ENCODE results near the gene PCBP3. TPM values are rescaled to one million over a fixed set of nuclear protein-coding genes. Genes with fewer than 3 reads are reported as not detected.

PCBP3 gene
- total and polyA plus RNA-seq, 2 donors (not counting 3 experiments of a cell fraction or from before 2014, with no cell fraction given) = 0.06 to 1.1 TPM

DNA sequence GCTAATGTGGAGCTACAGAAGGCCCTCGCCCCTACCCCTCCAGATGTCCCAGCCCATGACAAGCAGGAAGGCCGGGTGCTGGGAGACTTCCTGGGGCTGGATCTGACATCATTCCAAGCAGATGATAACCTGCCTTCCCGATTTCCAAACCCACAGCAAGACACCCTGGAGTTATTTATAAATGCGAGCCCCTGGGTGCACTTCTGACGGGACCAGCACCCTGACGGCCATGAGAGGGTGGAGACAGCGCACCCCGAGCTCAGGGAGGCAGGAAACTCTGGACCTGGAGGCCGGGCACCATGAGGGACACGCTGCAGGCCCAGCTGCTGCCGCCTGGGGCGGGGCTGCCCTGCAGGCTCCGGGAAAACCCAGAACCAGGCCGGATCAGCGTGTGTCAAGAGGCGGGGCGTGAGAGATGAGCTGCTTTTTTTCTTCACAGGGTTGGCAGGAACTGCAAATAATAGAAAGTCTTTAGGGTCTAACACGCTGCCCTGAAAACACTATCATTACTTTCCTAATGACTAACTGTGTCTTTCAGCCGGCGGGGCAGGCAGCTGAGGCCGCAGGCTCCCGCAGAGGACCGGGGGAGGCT, 2.5 kb upstream of the PCBP3 start:
- BruUV-seq (replicated peaks) = no TSS peak
- Histone ChIP-seq H3K4me1 (ENCODE audit: control insufficient read depth, extremely low read depth, insufficient read depth, low read length) (no peaks in the 10 kb centered on the region), H3K9me3 (replicated peaks; ENCODE audit: control insufficient read depth, insufficient read depth, low read length) (no peaks in the 10 kb centered on the region), H3K9ac (replicated peaks; ENCODE audit: extremely low read depth, insufficient read depth, low read length) (no peak overlapping the region), H3K27ac (ENCODE audit: insufficient read depth, low read depth, low read length) (no peak overlapping the region), H3K27me3 (ENCODE audit: control insufficient read depth in 2 of 2, insufficient read depth in 2 of 2, low read length in 2 of 2) (peaks cover 13 to 29% of the 10 kb centered on the region in 2 experiments), H3K9me1 (replicated peaks; ENCODE audit: control insufficient read depth, extremely low read depth, insufficient read depth, low read length) (no peaks in the 10 kb centered on the region), H3K4me2 (ENCODE audit: insufficient read depth, low read length) (no peak overlapping the region), H4K20me1 (replicated peaks; ENCODE audit: control insufficient read depth, extremely low read depth, insufficient read depth, low read length) (no peaks in the 10 kb centered on the region), H3K79me2 (ENCODE audit: control insufficient read depth, insufficient read depth, low read length) (no peaks in the 10 kb centered on the region), H3K36me3 (ENCODE audit: control insufficient read depth in 2 of 2, extremely low read depth in 1 of 2, insufficient read depth in 2 of 2, low read length in 2 of 2) (no peaks in the 10 kb centered on the region), H2AFZ (ENCODE audit: low read depth, low read length) (no peak overlapping the region), H3K4me3 (replicated peaks in 1 of 3; ENCODE audit: insufficient read depth in 1 of 3, low read depth in 1 of 3, low read length in 3 of 3) (no peak overlapping the region)
- CTCF ChIA-PET = no interaction called here
- DNase-seq (ENCODE audit: low read depth, low spot score) = no peak
- dilution Hi-C loops (cut with MboI; ENCODE audit: extremely low pct_ligation_motif_present, low sequenced_read_pairs) (no loop called here), intact Hi-C loops (cut with micrococcal nuclease) (no loop called here)
- no peak for TF ChIP-seq MYC (IDR thresholded peaks at IDR 0.05; ENCODE audit: low read depth, low read length)
- TF ChIP-seq POLR2AphosphoS5 (IDR thresholded peaks at IDR 0.05; ENCODE audit: insufficient read depth, low read depth, low read length) = no peak
- POLR2A ChIA-PET = no interaction called here
- FAIRE-seq = no peak

DNA sequence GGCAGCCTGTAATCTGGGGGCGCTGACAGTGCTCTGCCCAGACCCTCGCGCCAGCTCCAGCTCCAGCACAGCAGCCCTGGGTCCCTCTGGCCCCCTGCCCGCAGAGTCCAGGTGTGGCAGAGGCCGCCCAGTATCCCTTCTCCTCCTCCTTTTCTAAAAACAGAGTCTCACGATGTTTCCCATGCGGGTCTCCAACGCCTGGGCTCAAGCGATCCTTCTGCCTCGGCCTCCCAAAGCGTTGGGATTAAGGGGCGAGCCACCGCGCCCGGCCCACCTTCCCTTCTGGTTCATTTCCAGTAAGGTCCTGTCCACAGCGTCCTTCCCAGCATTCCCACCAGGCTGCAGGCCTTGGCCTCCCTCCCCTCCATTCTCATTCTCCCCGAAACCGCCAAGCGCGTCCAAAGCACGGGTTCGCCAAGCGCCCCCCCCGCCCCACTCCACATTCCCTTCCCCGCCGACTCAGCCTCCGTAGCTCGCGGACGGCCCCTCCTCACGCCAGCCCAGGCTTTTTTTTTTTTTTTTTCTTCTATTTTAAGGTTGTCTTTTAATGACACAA, 2.0 kb upstream of the PCBP3 start:
- FAIRE-seq (no peak), DNase-seq (ENCODE audit: low read depth, low spot score) (no peak)
- Histone ChIP-seq H3K9ac (replicated peaks; ENCODE audit: extremely low read depth, insufficient read depth, low read length) (no peak overlapping the region), H4K20me1 (replicated peaks; ENCODE audit: control insufficient read depth, extremely low read depth, insufficient read depth, low read length) (no peaks in the 10 kb centered on the region), H3K4me1 (ENCODE audit: control insufficient read depth, extremely low read depth, insufficient read depth, low read length) (no peaks in the 10 kb centered on the region), H2AFZ (ENCODE audit: low read depth, low read length) (no peak overlapping the region), H3K79me2 (ENCODE audit: control insufficient read depth, insufficient read depth, low read length) (no peaks in the 10 kb centered on the region), H3K36me3 (ENCODE audit: control insufficient read depth in 2 of 2, extremely low read depth in 1 of 2, insufficient read depth in 2 of 2, low read length in 2 of 2) (no peaks in the 10 kb centered on the region), H3K4me2 (ENCODE audit: insufficient read depth, low read length) (no peak overlapping the region), H3K27me3 (ENCODE audit: control insufficient read depth in 2 of 2, insufficient read depth in 2 of 2, low read length in 2 of 2) (peaks cover 13 to 29% of the 10 kb centered on the region in 2 experiments), H3K27ac (ENCODE audit: insufficient read depth, low read depth, low read length) (no peak overlapping the region), H3K9me3 (replicated peaks; ENCODE audit: control insufficient read depth, insufficient read depth, low read length) (no peaks in the 10 kb centered on the region), H3K9me1 (replicated peaks; ENCODE audit: control insufficient read depth, extremely low read depth, insufficient read depth, low read length) (no peaks in the 10 kb centered on the region), H3K4me3 (replicated peaks in 1 of 3; ENCODE audit: insufficient read depth in 1 of 3, low read depth in 1 of 3, low read length in 3 of 3) (no peak overlapping the region)
- ChIA-PET CTCF (no interaction called here), POLR2A (no interaction called here)
- BruUV-seq (replicated peaks) = no TSS peak
- dilution Hi-C loops (cut with MboI; ENCODE audit: extremely low pct_ligation_motif_present, low sequenced_read_pairs) (no loop called here), intact Hi-C loops (cut with micrococcal nuclease) (loop anchor here (2.0 kb wide), 2 partner anchors 51 to 85 kb away; no protein-coding TSS in a partner anchor)
- no peak for TF ChIP-seq JUN (IDR thresholded peaks at IDR 0.05; ENCODE audit: borderline replicate concordance, insufficient read depth, insufficient read length, low read depth)
- no peak for TF ChIP-seq POLR2A (IDR thresholded peaks at IDR 0.05; ENCODE audit: low read depth, low read length)
- TF ChIP-seq MYC (IDR thresholded peaks at IDR 0.05; ENCODE audit: low read depth, low read length) = no peak
- no peak for TF ChIP-seq EZH2 (IDR thresholded peaks at IDR 0.05; ENCODE audit: borderline replicate concordance, low read depth, low read length, severe bottlenecking)
- TF ChIP-seq POLR2AphosphoS5 (IDR thresholded peaks at IDR 0.05; ENCODE audit: insufficient read depth, low read depth, low read length) = no peak
- no peak for TF ChIP-seq FOS (IDR thresholded peaks at IDR 0.05; ENCODE audit: borderline replicate concordance, insufficient read depth, low read length)
- TF ChIP-seq, protein P1, sequence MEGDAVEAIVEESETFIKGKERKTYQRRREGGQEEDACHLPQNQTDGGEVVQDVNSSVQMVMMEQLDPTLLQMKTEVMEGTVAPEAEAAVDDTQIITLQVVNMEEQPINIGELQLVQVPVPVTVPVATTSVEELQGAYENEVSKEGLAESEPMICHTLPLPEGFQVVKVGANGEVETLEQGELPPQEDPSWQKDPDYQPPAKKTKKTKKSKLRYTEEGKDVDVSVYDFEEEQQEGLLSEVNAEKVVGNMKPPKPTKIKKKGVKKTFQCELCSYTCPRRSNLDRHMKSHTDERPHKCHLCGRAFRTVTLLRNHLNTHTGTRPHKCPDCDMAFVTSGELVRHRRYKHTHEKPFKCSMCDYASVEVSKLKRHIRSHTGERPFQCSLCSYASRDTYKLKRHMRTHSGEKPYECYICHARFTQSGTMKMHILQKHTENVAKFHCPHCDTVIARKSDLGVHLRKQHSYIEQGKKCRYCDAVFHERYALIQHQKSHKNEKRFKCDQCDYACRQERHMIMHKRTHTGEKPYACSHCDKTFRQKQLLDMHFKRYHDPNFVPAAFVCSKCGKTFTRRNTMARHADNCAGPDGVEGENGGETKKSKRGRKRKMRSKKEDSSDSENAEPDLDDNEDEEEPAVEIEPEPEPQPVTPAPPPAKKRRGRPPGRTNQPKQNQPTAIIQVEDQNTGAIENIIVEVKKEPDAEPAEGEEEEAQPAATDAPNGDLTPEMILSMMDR (IDR thresholded peaks at IDR 0.05; ENCODE audit: extremely low read depth in 1 of 2, insufficient read depth in 1 of 2, low read depth in 1 of 2, low read length in 2 of 2) = no peak
- TF ChIP-seq GATA2 (IDR thresholded peaks at IDR 0.05; ENCODE audit: insufficient read depth, insufficient read length, low read depth, low read length) = no peak
- TF ChIP-seq, protein P2, sequence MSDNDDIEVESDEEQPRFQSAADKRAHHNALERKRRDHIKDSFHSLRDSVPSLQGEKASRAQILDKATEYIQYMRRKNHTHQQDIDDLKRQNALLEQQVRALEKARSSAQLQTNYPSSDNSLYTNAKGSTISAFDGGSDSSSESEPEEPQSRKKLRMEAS (IDR thresholded peaks at IDR 0.05; ENCODE audit: insufficient read depth, insufficient read length) = no peak

All from endothelial cell of umbilical vein (primary cell).